ENCODE measurements around the gene UCHL3. TPM values are rescaled to one million over a fixed set of nuclear protein-coding genes. Genes with fewer than 3 reads are reported as not detected.
A peak's percentile ranks its signal among the peaks of the same experiment; 100 is the strongest.

The UCHL3 gene
- total RNA-seq: 10 to 100 TPM; 16.0 to 17.7 TPM
- 23.2 TPM for polyA plus RNA-seq (2013, experiment 1 of 2)
- polyA plus RNA-seq (2013, experiment 2 of 2): 23.9 TPM
- 1.3 to 7.5 (median 2.7) reads per million in 172 experiments for total RNA-seq

DNA sequence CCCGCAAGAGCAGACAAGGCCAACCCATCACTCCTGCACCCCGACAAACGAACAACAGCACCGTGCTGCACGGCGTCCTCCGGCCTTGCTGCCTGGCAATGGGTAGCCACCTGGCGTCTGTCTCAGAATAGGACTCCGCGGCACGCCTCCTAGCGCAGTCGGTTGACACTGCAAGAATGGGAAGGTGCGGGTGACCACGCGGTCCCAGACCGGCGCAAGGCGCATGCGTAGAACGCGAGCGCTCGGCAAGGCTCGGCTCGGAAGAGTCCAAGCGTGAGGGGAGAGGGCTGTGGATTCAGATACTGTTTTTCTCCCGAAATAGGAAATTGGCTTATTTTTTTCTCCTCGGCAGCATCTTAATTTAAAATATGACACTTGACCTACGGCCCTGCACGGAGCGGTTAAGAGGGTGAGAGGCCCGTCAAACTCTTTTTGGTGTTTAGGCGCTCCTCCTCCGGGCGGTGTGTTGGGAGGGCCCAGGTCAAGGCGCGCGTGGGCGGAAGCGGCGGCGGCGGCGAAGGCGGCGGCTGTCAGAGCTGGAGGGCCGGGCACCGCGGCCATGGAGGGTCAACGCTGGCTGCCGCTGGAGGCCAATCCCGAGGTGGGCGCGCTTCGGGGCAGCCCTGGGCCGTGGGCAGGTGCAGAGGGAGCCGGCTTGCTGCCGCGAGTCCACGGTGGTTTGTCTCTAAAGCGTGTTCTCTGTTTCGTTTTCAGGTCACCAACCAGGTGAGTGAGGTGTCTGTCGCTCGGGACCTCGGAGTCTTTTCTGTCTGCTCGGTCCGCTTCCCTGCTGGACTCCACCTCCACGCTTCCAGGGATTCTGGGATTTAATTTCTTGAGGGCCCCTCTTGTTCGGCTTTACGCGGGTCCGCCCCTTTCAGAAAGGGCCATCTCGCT lies at the start of gene UCHL3:
Gene UCHL3, plus strand, starts transcription at position 530 of the 897 bp plus-strand sequence. Its CDS starts 30 bp downstream, at position 560.
- DNase-seq: peak; percentile 95 to 99 (median 97)
- Mint-ChIP-seq H3K4me1 (ENCODE audit: low read depth) (peaks cover 47% of the 10 kb centered on the region), H3K27ac (peak within 1 kb of the TSS; percentile 89), H3K9me3 (no peaks in the 10 kb centered on the region), H3K4me3 (peak within 1 kb of the TSS; percentile 97), H3K27me3 (no peaks in the 10 kb centered on the region), H3K36me3 (ENCODE audit: low read depth) (peaks cover 25% of the 10 kb centered on the region)
- intact Hi-C loops (cut with DNase I, micrococcal nuclease): loop anchor here (1.0 to 10.0 kb wide), 10 partner anchors 12 to 1825 kb away; partner anchors contain the start of genes COMMD6 (in 2 of the 2), CLN5 (in 1 of the 2), FBXL3 (in 1 of the 2) and KCTD12 (in 1 of the 2)
- ChIA-PET POLR2A (interaction anchor here (0.6 to 3.5 kb wide), 6 partner anchors 8 to 226 kb away, joined by 3 to 22 read pairs (median 5); partner anchors contain the start of gene COMMD6), CTCF (interaction anchor here (0.7 to 1.5 kb wide), 3 partner anchors 11 to 15 kb away, joined by 3 read pairs; no protein-coding TSS in a partner anchor)
- Histone ChIP-seq H3K4me1 (ENCODE audit: insufficient read depth, low read length) (peaks cover 18% of the 10 kb centered on the region), H3K27ac (ENCODE audit: low read depth in 1 of 2, low read length in 2 of 2) (peak within 1 kb of the TSS; percentile 76 to 91), H3K27me3 (ENCODE audit: control insufficient read depth in 1 of 2, insufficient read depth in 2 of 2, low read length in 2 of 2) (no peaks in the 10 kb centered on the region), H3K4me3 (ENCODE audit: low read length) (peak within 1 kb of the TSS; percentile 93), H3K9me3 (ENCODE audit: control insufficient read depth in 1 of 2, insufficient read depth in 1 of 2, low read length in 2 of 2) (no peaks in the 10 kb centered on the region), H3K36me3 (ENCODE audit: insufficient read depth, low read length) (peaks cover 8% of the 10 kb centered on the region)
- ATAC-seq (ENCODE audit: poor library complexity): peak; percentile 93
- TF ChIP-seq, protein P1, sequence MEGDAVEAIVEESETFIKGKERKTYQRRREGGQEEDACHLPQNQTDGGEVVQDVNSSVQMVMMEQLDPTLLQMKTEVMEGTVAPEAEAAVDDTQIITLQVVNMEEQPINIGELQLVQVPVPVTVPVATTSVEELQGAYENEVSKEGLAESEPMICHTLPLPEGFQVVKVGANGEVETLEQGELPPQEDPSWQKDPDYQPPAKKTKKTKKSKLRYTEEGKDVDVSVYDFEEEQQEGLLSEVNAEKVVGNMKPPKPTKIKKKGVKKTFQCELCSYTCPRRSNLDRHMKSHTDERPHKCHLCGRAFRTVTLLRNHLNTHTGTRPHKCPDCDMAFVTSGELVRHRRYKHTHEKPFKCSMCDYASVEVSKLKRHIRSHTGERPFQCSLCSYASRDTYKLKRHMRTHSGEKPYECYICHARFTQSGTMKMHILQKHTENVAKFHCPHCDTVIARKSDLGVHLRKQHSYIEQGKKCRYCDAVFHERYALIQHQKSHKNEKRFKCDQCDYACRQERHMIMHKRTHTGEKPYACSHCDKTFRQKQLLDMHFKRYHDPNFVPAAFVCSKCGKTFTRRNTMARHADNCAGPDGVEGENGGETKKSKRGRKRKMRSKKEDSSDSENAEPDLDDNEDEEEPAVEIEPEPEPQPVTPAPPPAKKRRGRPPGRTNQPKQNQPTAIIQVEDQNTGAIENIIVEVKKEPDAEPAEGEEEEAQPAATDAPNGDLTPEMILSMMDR (IDR thresholded peaks at IDR 0.05): peak; percentile 96

DNA sequence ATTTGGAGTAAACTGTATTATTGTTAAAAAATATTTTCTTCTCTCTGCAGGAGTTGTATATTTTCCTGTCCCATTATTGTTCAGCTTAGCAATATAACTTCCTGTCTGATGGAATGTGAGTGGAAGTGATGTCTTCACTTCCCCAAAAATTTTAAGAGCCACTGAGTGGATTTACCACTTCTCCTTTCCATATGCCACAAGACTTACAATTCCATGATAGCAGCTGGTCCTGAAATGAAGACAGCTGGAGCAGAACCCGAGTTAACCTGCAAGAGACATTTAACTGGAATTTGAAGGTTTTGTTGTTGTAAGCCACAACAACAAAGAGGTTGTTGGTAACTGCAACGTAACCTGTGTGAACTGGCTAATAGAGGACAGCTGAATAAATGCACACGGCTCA lies 44.3 kb upstream of the UCHL3 start:
- CTCF ChIA-PET: no interaction called here

DNA sequence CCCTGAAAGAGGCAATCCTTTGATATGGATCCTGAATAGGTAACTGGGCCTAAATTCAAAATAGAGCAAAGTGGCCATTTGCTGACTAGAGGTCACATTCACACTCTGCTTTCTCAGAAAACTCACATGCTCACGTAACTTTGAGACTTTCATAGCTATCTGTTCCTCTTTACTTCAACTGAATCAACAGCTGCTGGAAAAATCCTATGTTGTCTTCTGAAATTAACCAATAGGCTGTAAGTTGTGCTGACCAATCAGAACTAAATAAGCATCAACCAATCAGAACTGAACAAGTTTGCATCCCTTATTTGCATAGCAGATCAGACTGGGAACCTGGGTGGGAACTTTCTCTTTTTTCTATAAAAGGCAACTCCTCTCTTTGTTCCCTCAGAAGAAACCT lies 43.6 kb upstream of the UCHL3 start:
- intact Hi-C loops (cut with DNase I, micrococcal nuclease): no loop called here
- no peak overlapping the region for H3K4me3 ChIP-seq (ENCODE audit: low read length)
- ChIA-PET CTCF (no interaction called here), POLR2A (no interaction called here)
- H3K27me3 ChIP-seq (ENCODE audit: control insufficient read depth in 1 of 2, insufficient read depth in 2 of 2, low read length in 2 of 2): no peaks in the 10 kb centered on the region
- no peak for DNase-seq
- Mint-ChIP-seq H3K27ac (no peak overlapping the region), H3K36me3 (ENCODE audit: low read depth) (no peaks in the 10 kb centered on the region), H3K4me3 (no peak overlapping the region), H3K27me3 (no peaks in the 10 kb centered on the region), H3K4me1 (ENCODE audit: low read depth) (no peaks in the 10 kb centered on the region), H3K9me3 (no peaks in the 10 kb centered on the region)
- no peak overlapping the region for H3K27ac ChIP-seq (ENCODE audit: low read depth in 1 of 2, low read length in 2 of 2)
- ATAC-seq (ENCODE audit: poor library complexity): no peak
- no peaks in the 10 kb centered on the region for H3K4me1 ChIP-seq (ENCODE audit: insufficient read depth, low read length)
- H3K9me3 ChIP-seq (ENCODE audit: control insufficient read depth in 1 of 2, insufficient read depth in 1 of 2, low read length in 2 of 2): no peaks in the 10 kb centered on the region
- TF ChIP-seq, protein P1 (IDR thresholded peaks at IDR 0.05): no peak
- no peaks in the 10 kb centered on the region for H3K36me3 ChIP-seq (ENCODE audit: insufficient read depth, low read length)

More for the DNA sequence above, 44.3 kb upstream of the UCHL3 start:
- H3K9me3 Mint-ChIP-seq: no peaks in the 10 kb centered on the region
- TF ChIP-seq, protein P1 (IDR thresholded peaks at IDR 0.05): no peak
- Histone ChIP-seq H3K27me3 (ENCODE audit: control insufficient read depth in 1 of 2, insufficient read depth in 2 of 2, low read length in 2 of 2) (no peaks in the 10 kb centered on the region), H3K4me1 (ENCODE audit: insufficient read depth, low read length) (no peaks in the 10 kb centered on the region), H3K27ac (ENCODE audit: low read depth in 1 of 2, low read length in 2 of 2) (no peak overlapping the region), H3K4me3 (ENCODE audit: low read length) (no peak overlapping the region), H3K36me3 (ENCODE audit: insufficient read depth, low read length) (no peaks in the 10 kb centered on the region), H3K9me3 (ENCODE audit: control insufficient read depth in 1 of 2, insufficient read depth in 1 of 2, low read length in 2 of 2) (no peaks in the 10 kb centered on the region)
- no peaks in the 10 kb centered on the region for H3K27me3 Mint-ChIP-seq
- intact Hi-C loops (cut with DNase I, micrococcal nuclease): no loop called here
- no peak overlapping the region for H3K27ac Mint-ChIP-seq
- POLR2A ChIA-PET: no interaction called here
- H3K36me3 Mint-ChIP-seq (ENCODE audit: low read depth): no peaks in the 10 kb centered on the region
- H3K4me3 Mint-ChIP-seq: no peak overlapping the region
- ATAC-seq (ENCODE audit: poor library complexity) (no peak), DNase-seq (peak in 3 of 14 experiments; percentile 18 to 41 (median 28))
- H3K4me1 Mint-ChIP-seq (ENCODE audit: low read depth): no peaks in the 10 kb centered on the region
